ENCODE results near the gene MMP14. TPM values are rescaled to one million over a fixed set of nuclear protein-coding genes. Genes with fewer than 3 reads are reported as not detected.
A peak's percentile ranks its signal among the peaks of the same experiment; 100 is the strongest.

Gene MMP14
- polyA plus RNA-seq, 3 donors: 0.14 to 4.6 (median 0.44) TPM

DNA sequence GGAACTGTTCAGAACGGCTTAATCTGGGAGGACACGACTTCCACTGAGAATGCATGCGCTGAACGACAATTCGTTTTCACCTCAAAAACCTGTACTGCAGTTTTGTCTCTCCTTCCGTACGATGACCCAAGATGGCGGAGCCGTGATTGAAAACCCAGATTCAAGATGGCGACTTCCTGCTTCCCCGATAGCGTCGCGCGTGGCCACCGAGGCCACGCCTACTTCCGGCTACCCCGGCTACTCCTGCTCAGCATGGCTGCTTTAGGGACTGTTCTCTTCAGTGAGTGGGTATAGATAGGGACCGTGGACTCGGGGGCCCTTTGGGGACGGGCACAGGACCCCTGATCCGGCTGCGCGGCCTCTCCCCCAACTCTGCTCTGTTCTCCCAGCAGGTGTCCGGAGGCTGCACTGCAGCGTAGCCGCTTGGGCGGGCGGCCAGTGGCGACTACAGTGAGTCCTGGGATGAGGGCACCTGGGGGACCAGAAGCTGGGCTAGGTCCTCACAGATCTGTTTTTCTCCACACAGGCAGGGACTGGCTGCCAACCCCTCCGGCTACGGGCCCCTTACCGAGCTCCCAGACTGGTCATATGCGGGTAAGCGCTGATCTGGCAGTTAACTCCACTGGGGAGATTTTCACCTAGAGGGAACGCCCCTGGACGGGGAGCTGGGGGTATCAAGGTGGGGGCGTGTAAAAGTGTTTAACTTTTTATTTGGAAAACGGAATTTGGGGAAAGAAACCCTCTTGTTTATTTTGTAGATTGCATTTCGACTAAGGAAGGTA lies 6.5 kb upstream of the MMP14 start, which contains the start of gene MRPL52:
TSS of gene MRPL52 (plus strand) at position 227 of the 782 bp plus-strand sequence. CDS start at position 253, 26 bp downstream.
- intact Hi-C loops (cut with micrococcal nuclease): no loop called here
- H3K36me3 ChIP-seq (replicated peaks in 1 of 2; ENCODE audit: control insufficient read depth in 1 of 2, insufficient read depth in 2 of 2, low read length in 2 of 2): peaks cover 17 to 18% of the 10 kb centered on the region in 2 donors
- peak within 1 kb of the TSS; percentile 18 to 85 for H3K27ac ChIP-seq (ENCODE audit: low read depth in 1 of 2, low read length in 2 of 2)
- H3K4me3 Mint-ChIP-seq: peak within 1 kb of the TSS; percentile 90 to 96
- WGBS (ENCODE audit: insufficient coverage): 0% methylated on average over 35 of the region's 41 CpGs
- peak within 1 kb of the TSS; percentile 97 for H2AFZ ChIP-seq (ENCODE audit: insufficient read depth, low read depth, low read length, poor library complexity, severe bottlenecking)
- H3K27me3 Mint-ChIP-seq (ENCODE audit: low read depth in 3 of 3): peaks cover 2 to 6% (median 3%) of the 10 kb centered on the region in 3 donors
- peak; percentile 91 to 93 (median 93) for DNase-seq
- peaks cover 0 to 7% (median 0%) of the 10 kb centered on the region in 7 donors for H3K9me3 Mint-ChIP-seq
- H3K4me1 Mint-ChIP-seq: peaks cover 19% of the 10 kb centered on the region
- H4K20me1 ChIP-seq (ENCODE audit: insufficient read depth, low read length): no peaks in the 10 kb centered on the region
- TF ChIP-seq, protein P1, sequence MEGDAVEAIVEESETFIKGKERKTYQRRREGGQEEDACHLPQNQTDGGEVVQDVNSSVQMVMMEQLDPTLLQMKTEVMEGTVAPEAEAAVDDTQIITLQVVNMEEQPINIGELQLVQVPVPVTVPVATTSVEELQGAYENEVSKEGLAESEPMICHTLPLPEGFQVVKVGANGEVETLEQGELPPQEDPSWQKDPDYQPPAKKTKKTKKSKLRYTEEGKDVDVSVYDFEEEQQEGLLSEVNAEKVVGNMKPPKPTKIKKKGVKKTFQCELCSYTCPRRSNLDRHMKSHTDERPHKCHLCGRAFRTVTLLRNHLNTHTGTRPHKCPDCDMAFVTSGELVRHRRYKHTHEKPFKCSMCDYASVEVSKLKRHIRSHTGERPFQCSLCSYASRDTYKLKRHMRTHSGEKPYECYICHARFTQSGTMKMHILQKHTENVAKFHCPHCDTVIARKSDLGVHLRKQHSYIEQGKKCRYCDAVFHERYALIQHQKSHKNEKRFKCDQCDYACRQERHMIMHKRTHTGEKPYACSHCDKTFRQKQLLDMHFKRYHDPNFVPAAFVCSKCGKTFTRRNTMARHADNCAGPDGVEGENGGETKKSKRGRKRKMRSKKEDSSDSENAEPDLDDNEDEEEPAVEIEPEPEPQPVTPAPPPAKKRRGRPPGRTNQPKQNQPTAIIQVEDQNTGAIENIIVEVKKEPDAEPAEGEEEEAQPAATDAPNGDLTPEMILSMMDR (IDR thresholded peaks at IDR 0.05): no peak
- H3K9ac ChIP-seq (ENCODE audit: insufficient read depth, low read length, poor library complexity, severe bottlenecking): peak within 1 kb of the TSS; percentile 82
- H3K27ac Mint-ChIP-seq: peak within 1 kb of the TSS; percentile 89 to 96 (median 94)
- peaks cover 18 to 29% of the 10 kb centered on the region in 2 donors for H3K4me1 ChIP-seq (ENCODE audit: control insufficient read depth in 1 of 2, insufficient read depth in 2 of 2, low read length in 2 of 2)
- H3K4me3 ChIP-seq (replicated peaks in 1 of 3; ENCODE audit: low read depth in 2 of 3, low read length in 3 of 3): peak within 1 kb of the TSS; percentile 65 to 93 (median 77)
- no peaks in the 10 kb centered on the region for H3K27me3 ChIP-seq (ENCODE audit: control insufficient read depth in 2 of 2, insufficient read depth in 2 of 2, low read length in 2 of 2)
- peaks cover 12% of the 10 kb centered on the region for H3K79me2 ChIP-seq (ENCODE audit: insufficient read depth, low read length)
- no peaks in the 10 kb centered on the region for H3K9me3 ChIP-seq (replicated peaks in 1 of 2; ENCODE audit: control insufficient read depth in 1 of 2, insufficient read depth in 1 of 2, low read length in 2 of 2)
- H3K4me2 ChIP-seq (replicated peaks; ENCODE audit: extremely low read depth, low read length, poor library complexity, severe bottlenecking): peak within 1 kb of the TSS; percentile 97
- peaks cover 29 to 30% of the 10 kb centered on the region in 2 donors for H3K36me3 Mint-ChIP-seq

DNA sequence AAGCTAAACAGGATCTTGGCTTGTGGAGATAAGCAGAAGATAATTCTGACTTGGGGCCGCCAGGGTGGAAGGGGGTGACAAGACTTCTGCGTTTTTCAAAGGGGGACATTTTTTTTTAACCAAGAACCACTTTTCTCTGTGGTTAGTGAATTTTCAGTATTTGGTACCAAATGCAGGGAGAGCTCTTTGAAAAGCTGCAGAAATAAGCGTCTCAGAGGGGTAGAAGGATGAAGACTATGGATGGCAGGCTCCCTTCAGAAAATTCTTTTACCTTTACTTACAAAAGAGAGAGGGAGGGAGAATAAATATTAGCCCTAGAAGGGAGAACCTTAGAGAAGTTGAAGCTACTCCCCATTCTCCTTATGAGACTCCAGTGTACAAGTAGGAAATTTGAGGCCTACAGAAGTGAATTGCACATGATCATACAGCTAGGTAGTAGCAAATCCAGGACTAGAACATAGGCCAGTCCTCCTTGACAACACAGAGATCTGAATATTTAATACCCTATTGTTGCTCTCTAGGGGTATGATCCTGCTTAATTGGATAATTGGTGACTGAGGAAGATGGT lies 5.9 kb upstream of the MMP14 start:
- H3K36me3 ChIP-seq (replicated peaks in 1 of 2; ENCODE audit: control insufficient read depth in 1 of 2, insufficient read depth in 2 of 2, low read length in 2 of 2): peaks cover 17 to 22% of the 10 kb centered on the region in 2 donors
- intact Hi-C loops (cut with micrococcal nuclease): no loop called here

More for the DNA sequence above, 5.9 kb upstream of the MMP14 start:
- H2AFZ ChIP-seq (ENCODE audit: insufficient read depth, low read depth, low read length, poor library complexity, severe bottlenecking): peak overlapping the region; percentile 97
- H3K9ac ChIP-seq (ENCODE audit: insufficient read depth, low read length, poor library complexity, severe bottlenecking): peak overlapping the region; percentile 82
- H3K27me3 Mint-ChIP-seq (ENCODE audit: low read depth in 3 of 3): peaks cover 2 to 6% (median 3%) of the 10 kb centered on the region in 3 donors
- H3K4me3 ChIP-seq (replicated peaks in 1 of 3; ENCODE audit: low read depth in 2 of 3, low read length in 3 of 3): peak overlapping the region; percentile 65 to 93 (median 77)
- peaks cover 12% of the 10 kb centered on the region for H3K79me2 ChIP-seq (ENCODE audit: insufficient read depth, low read length)
- no CpG with 5 or more reads among the region's 3 CpGs for WGBS (ENCODE audit: insufficient coverage)
- peaks cover 0 to 7% (median 0%) of the 10 kb centered on the region in 7 donors for H3K9me3 Mint-ChIP-seq
- peak overlapping the region in 6 of 7 donors; percentile 60 to 96 (median 94) for H3K27ac Mint-ChIP-seq
- TF ChIP-seq, protein P1 (IDR thresholded peaks at IDR 0.05): no peak
- H3K27ac ChIP-seq (ENCODE audit: low read depth in 1 of 2, low read length in 2 of 2): peak overlapping the region in 1 of 2 donors; percentile 85
- no peaks in the 10 kb centered on the region for H3K27me3 ChIP-seq (ENCODE audit: control insufficient read depth in 2 of 2, insufficient read depth in 2 of 2, low read length in 2 of 2)
- H3K4me1 Mint-ChIP-seq: peaks cover 16% of the 10 kb centered on the region
- peaks cover 32 to 34% of the 10 kb centered on the region in 2 donors for H3K36me3 Mint-ChIP-seq
- H3K9me3 ChIP-seq (replicated peaks in 1 of 2; ENCODE audit: control insufficient read depth in 1 of 2, insufficient read depth in 1 of 2, low read length in 2 of 2): no peaks in the 10 kb centered on the region
- peak overlapping the region; percentile 90 to 96 for H3K4me3 Mint-ChIP-seq
- H4K20me1 ChIP-seq (ENCODE audit: insufficient read depth, low read length): no peaks in the 10 kb centered on the region
- peaks cover 15 to 22% of the 10 kb centered on the region in 2 donors for H3K4me1 ChIP-seq (ENCODE audit: control insufficient read depth in 1 of 2, insufficient read depth in 2 of 2, low read length in 2 of 2)
- no peak for DNase-seq
- peak overlapping the region; percentile 97 for H3K4me2 ChIP-seq (replicated peaks; ENCODE audit: extremely low read depth, low read length, poor library complexity, severe bottlenecking)

Data from CD14-positive monocyte (primary cell).